NCI-H128 (cell line): ENCODE data around the gene PLCB4.
"Not testable (repeated sequence)": the region's sequence is repeated elsewhere in the genome, so short reads cannot be mapped to it uniquely, and the experiment has no call there.

Experiments
- DNase-seq: peaks from one replicate; lab custom pipeline; 2025; ENCODE audit not compliant: unreplicated experiment; lab: John Stamatoyannopoulos, UW

Gene PLCB4

DNA sequence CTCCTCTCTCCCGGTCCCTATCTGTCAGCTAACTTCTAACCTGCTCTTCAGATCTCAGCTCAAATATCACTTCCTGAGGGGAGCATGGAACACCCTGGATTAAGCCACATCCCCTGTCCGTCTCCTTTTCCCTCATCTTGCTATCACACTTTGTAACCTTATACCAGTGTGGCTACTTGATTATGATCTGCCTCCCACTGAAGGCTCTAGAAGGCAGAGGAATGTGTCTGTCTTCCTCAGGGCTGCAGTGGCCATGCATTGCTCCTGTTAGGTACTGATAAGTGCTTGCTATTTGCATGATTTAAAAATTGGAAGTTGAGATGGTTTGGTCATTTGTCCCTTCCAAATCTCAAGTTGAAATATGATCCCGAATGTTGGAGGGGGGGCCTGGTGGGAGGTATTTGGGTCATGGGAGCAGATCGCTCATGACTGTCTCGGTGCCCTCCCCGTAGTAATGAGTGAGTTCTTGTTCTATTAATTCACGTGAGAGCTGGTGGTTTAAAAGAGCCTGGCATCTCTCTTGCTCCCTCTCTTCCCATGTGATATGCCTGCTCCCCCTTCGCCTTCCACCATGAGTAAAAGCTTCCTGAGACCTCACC, 71.4 kb downstream of the PLCB4 start:
- no peak for DNase-seq

DNA sequence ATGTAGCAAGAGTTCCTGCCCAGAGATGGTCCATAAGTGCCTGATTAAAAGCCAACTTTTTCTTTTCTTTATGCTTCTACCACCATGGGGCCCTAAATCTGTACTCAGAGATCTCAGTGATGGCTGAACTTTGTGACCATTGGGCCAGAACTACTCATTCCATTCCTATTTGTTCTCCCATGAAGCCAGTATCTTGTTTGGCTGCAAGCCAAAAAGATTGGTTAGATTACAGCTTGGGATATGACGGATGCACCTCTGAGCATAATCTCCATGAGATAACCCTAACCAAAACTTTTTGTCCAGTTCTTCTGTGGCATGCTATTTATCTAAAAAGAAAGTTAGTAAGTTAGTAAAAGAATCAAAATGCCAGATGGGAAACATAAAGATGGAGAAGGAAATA, 72.2 kb downstream of the PLCB4 start:
- no peak for DNase-seq

GRCh38 chr20:9141921-9142320, 73.0 kb downstream of the PLCB4 start:
- no peak for DNase-seq

DNA sequence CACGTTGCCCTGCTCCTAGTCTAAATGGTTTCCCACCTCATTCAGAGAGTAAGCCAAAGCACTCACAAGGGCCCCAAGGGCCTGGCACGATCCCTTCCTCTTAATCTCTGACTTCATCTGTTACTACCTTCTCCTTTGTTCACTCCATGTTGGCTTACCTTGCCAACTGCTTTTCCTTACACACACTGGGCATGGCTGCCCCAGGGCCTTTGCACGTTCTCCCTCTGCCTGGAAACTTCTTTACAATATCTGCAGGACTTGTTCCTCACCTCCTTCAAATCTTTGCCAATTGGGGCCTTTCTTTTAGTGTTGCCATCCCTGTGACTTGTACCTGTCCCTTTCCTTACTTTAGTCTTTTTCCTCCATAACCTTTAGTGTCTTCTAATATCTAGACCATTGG, 73.9 kb downstream of the PLCB4 start:
- DNase-seq, result no peak

DNA sequence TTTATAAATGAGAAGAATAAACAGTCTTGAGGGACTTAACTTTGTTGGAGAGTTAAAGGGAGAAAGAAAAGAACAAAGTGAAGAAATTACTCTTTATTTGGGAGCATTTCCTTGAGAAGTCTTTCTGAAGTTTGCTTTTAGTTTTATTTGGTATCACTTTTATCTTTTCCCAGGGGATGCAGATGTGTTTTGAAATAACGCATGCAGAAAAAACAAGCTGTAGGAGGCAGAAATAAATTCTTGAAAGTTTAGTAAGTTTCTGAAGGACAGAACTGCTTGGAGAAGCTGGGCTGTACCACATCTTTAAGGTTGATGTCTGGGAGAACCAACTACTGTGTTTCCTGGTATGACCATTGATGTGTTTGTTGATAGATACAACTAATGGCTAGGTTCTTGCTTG, 75.0 kb downstream of the PLCB4 start:
- no peak for DNase-seq

GRCh38 chr20:9144643-9145042, 75.8 kb downstream of the PLCB4 start:
- DNase-seq, result no peak

DNA sequence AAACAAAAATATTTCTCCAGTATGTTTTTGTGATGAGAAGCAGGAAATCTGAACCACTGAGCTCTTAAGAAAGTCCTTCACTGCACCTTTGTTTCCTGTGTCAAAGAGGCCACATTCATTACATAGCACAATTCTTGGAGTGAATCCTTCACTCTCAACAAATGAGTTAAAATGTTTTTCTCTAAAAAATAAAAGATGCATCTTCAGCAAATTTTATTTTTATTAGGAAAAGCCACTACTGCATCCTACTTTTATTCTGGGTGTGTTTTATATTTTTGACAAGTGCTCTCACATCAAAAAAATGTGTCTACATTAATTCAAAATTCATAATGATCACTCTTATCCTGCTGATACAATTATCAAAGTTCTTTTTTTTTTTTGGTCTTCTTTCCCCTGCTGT, 76.3 kb downstream of the PLCB4 start:
- DNase-seq, result no peak

DNA sequence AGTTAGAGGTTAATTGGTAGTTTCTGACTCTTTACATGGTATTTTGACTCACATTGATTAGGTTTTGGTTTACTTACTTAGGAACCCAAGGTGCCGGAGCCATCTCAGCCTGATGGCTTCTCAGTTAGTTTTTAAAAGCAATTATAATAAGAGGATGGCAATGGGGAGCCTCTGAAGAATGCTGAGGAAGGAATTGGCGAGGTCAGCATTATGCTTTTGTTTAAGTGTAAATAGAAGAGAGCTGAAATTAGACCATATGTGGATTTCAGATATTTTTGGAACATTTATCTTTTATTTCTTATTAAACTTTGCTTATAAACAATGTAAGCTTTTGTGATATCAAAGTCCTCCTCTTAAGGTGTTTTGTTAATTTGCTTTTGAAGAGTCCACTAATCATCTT, 77.8 kb downstream of the PLCB4 start:
- DNase-seq, result no peak

DNA sequence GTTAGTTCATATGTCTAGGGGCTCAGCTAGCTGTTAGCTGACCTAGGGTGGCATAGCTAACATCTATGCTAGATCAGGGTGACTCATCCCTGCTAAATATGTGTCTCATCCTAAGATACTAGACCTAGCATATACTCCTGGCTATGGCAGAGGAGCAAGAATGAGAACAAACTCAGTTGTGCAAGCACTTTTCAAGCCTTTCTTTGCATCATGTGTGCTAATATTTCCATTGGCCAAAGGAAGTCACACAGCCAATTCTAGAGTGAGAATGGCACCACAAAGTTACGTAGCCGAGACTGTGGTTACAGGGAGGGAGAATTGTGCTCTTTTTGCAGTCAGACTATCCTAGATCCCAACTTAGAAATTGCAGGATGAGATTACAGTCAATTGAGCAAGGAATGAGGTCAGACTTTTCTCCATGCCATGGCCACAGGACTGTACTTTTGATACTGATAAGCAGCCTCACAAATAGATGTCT, 78.7 kb downstream of the PLCB4 start:
- DNase-seq, result no peak

DNA sequence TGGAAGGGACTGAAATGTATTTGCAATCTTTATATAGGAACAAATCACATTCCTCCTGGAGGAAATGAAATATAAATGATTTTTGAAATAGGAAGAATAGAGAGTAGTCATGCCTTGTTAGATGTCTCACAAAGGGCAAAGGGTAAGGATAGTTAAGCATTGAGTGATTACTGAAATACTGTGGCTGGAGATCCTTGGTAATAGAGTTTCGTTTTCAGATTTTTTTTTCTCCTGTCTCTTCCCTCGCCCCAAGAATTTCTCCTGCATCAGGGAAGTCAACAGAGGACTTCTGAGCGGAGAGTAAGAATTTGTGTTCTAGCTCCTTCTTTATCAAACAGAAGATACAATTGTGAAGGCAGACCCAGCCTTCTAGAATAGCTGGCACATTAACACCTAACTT, 79.4 kb downstream of the PLCB4 start:
- no peak for DNase-seq

DNA sequence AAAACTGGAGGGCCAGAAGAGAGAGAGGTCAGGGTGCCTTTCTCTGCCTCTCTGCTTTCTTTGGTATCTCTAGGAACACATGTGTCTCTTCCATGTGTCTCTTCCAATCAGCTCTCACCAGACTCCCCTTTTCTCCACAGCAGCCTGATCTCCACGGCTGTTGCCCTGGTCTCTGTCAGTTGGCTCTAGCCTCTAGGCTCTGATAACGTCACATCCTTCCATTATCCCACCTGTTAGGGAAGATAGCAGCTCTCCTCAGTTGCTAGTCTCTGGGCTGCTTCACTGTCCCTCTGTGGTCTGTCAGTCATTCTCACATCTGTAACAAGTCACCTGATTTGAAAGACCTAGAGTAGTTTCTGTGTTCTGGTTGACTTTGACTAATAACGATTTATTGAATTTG, 80.2 kb downstream of the PLCB4 start:
- DNase-seq, result no peak

DNA sequence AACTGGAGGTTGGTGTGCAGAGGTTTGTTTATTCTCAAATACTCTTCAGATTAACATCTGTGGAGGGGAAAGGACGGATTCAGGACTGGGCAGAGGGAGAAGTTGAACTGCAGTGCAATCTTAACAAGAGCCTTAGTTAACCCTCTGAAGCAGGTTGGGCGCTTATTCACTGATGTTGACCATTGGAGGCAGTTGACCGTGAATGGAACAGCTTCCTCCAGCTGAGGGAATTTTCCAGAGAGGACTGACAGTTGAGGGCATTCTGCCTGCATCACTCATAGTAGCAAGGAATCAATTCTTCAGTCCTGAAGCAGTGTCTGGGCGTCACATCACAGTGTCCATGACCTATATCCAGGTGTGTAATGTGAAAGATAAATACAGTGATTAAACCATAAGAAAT, 80.9 kb downstream of the PLCB4 start:
- DNase-seq, result no peak

GRCh38 chr20:9150679-9151078, 81.8 kb downstream of the PLCB4 start:
- no peak for DNase-seq

DNA sequence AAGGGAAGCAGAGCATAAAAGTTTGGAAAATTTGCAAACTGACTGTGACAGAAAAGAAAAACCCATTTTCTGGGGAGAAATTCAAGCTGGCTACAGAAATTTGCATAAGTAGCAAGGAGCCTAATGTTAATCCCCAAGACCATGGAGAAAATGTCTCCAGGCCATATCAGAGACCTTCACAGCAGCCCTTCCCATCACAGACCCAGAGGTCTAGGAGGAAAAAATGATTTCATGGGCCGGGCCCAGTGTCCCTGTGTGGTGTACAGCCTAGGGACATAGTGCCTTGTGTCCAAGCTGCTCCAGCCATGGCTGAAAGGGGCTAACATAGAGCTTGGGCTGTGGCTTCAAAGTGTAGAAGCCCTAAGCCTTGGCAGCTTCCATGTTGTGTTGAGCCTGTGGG, 83.3 kb downstream of the PLCB4 start:
- not testable (repeated sequence) for DNase-seq

DNA sequence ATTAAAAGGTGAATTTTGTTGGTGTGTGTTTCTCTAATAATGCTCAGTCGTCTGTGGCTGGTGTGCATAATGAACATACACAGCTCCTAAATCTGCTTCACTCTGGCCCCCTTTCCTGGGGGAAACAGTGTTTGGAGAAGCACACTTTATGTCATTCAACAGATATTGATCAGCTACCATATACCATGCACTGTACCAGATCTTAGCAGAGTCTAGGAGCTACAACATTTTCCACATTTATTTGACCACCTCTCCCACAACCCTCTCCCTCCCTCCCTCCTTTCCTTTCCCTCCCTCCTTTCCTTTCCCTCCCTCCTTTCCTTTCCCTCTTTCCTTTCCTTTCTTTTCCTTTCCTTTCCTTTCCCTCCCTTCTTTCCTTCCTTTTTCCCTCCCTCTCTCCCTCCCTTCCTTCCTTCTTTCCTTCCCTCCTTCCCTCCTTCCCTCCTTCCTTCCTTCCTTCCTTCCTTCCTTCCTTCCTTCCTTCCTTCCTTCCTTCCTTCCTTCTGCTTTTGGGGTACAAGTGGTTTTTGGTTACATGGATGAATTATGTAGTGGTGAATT, 85.7 kb downstream of the PLCB4 start:
- DNase-seq, result no peak

DNA sequence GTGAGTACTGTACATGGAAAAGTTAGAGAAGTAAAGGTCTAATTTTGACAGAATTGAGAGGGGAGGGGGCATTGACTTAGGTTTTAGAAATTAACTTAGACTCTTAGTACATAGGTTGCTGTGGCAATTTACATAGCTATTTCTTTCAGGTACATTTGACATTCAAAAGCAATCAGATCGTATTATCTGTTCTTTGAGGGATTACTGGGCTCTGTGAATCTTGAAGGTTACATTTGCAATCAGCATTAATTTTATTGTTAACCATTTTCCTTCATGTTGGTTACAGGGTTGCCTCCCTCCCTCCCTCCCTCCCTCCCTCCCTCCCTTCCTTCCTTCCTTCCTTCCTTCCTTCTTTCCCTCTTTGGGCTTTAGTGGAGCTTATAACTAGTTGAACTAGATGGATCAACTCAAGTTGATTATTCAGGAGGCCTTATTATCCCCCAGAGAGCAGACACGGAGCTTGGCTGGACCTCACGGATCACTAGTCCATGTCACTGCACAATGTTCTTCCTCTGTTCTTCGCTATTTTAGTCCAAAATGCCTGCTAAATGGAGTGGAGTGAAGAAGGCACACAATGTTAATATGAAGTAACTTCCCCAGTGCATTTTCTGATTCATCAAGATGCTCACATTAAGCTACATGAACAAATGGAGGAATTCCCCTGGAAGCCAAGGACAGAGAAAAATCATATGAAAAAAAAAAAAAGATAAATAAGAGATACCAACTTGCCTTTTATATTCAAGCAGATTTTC, 87.8 kb downstream of the PLCB4 start:
- DNase-seq, result no peak

- DNase-seq, result no peak
Observed at GRCh38 chr20:9160331-9160730, 91.4 kb downstream of the PLCB4 start.

GRCh38 chr20:9160757-9161156, 91.9 kb downstream of the PLCB4 start:
- no peak for DNase-seq

DNA sequence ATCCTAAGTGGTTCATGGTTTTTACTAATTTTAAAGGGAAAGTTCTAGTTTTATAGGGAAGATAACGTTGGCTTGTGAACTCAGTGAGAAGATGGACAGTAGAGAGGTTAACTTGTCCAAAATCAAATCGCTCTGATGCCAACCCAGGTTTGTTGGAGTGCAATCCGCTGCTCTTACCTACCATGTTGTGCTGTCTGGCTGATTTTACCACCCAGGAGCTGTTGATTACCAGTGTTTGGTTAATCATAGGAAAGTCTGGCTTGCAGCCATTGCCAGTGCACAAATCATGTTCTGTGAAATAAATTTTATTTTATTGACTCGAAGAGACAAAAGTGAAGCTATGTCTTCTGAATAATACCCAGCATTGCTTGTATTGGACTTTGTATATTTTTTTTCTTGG, 92.4 kb downstream of the PLCB4 start:
- DNase-seq, result no peak

DNA sequence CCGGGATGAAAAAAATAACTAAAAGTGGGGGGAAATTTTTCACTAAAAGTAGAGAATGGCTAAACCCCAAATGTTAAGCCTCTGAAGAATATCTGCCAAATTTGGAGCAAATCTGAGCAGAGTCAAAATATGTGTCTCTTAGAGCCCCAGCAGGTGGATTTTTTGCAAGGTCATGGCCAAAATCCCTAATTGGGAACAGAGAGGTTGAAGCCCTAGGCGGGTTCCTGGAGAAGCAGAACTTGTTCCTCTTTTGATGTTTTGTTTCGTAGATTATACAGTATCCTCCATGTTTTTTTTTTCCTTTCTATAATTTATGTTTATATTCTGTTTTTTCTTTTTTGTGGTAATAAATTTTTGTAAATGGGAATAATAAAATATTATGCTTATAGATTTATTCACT, 94.4 kb downstream of the PLCB4 start:
- DNase-seq, result no peak

DNA sequence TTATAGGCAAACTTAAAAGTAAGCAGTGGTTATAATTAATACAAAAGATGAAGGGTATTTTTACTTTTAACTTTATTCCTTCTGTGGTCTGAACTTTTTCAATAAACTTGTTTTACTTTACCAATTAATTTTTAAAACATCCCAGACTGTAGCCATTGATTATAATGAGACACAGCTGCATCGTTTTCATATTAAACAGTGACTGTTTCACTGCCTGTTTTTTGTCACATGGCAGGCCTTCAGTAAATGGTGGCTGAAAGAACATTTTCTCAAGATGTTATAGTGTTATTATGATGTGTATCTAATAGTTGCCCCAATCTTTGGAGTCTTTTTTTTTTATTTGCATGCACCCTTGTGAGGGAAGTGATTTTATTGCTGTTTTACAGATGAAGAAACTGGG, 95.1 kb downstream of the PLCB4 start:
- DNase-seq, result no peak

DNA sequence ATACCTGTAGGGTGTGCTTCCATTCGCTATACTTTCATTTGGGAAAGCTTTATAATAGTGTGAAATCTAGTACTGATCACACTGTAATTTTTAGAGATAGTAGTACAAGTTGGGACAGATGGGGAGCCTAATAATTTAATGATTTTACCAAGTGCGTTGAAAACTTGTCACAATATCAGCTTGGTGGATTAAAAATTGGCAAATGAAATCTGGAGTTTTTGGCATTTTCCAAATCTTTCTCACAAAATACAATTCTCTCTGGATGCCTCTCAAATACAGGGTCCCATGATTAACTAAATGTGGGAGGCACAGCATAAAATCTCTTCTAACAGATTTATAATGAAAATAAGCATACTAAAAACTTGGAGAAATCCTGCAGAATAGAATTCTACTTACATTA, 96.4 kb downstream of the PLCB4 start:
- no peak for DNase-seq
